CD4-positive, alpha-beta T cell treated with Interferon gamma for 1 hour (primary cell): ENCODE data around the gene PTPN1.
"Not testable (repeated sequence)": the region's sequence is repeated elsewhere in the genome, so short reads cannot be mapped to it uniquely, and the experiment has no call there.

Experiments used
- DNase-seq: peaks from one replicate; pipeline ENCODE4 v3.0.0-alpha.2; 2020

Gene PTPN1

DNA sequence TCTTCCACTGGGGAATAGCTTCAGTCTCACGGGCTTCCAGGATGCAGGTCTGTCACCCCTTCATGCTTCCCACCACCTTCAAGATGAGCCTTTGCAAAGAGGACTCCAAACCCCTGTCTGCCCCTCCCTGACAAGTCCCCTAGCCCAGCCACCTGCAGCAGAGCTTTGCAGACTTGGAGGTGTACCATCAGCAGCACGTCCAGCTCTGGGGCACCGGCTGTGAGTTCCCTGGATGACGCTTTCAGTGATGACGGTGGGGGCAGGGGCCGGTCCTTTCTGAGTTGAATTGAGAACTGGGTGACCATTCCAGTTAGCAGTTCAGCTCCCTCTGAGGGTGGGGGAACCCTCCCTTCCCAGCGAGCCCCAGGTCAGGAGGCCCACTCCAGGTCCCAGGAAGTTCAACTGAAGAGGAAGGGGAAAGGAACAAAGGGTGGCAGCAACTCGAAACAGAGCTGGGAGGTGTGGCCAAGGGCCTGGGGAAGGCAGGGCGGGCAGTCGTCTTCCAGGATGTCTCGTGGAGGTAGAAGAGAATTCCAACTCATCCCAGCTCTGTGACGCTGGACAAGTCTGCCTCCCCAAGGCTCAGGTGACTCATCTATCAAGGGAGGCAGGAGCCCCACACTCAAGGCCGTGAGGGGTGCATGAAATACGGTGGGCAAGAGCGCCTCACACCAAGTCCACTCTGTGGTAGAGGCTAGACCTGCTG is 86.0 kb downstream of the PTPN1 start:
- no peak for DNase-seq

DNA sequence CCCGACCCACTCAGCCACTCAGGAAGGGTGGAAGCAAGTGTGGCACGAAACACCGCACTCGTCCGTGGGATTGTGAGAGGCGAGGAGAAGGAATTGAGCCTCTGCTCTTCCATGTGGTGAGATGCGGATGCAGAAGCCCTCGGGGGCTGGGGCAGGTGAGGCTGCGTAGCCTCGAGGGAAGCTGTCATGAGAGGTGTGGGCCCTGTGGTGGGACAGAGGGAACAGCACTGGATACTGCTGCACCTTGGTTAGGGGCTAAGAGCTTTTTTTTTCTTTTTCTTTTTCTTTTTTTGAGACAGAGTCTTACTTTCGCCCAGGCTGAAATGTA is 86.5 kb downstream of the PTPN1 start:
- no peak for DNase-seq

DNA sequence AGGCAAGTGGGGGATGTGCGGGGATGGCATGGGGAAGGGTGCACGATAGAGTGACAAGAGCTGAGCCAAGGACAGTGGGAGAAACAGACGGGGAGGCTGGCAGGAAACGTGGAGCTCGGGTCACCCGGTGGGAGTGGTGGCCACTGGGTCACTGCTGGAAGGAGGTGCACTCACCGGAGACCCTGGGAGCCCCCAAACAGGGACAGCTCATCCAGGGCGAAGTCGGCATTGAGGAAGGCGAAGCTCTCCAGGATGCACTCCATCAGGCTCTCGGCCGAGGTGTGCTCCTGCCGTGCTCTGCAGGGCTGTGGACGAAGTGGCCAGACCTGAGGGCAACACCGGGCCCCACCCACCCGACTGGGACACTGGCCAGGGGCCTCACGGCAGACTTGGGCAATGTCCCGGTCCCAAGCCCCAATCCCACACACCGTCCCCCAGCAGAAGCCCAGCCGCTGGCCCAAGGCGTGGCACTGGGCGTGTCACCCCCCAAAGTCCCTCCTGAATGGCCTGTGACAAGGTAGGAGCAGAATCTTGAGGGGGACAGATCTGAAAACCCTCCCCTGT is 87.3 kb downstream of the PTPN1 start:
- no peak for DNase-seq

DNA sequence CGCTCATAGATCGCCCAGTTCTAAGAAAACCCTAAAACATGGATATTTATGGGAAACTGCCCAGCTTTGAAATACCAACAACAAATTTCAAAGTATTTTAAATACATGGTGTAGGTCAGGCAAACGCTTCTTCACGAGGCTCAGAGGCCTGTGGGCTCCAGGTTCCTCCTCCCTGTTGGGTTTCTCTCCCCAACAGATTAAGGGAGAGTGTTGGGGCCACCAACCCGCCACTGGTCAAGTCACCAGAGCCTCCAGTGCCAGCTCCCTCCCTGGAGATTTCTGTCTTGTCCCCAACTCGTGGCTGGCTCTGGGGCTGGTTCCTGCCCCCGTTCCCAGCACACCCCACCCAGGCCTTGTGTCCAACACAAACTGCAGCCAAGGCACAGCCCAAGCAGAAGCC is 87.9 kb downstream of the PTPN1 start:
- DNase-seq: no peak

DNA sequence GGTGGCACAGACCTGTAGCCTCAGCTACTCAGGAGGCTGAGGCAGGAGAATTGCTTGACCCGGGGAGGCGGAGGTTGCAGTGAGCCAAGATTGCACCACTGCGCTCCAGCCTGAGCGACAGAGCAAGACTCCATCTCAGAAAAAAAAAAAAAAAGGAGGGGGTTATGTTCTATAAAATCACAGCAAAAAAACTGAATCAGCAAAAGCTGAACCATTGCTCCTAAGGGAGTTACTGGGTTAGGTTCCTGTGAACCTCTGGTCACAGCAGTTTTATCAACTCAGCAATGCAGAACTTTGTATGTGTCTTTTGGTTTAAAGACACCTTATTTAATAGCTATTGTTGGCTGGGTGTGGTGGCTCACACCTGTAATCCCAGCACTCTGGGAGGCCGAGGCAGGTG is 88.6 kb downstream of the PTPN1 start:
- not testable (repeated sequence) for DNase-seq

DNA sequence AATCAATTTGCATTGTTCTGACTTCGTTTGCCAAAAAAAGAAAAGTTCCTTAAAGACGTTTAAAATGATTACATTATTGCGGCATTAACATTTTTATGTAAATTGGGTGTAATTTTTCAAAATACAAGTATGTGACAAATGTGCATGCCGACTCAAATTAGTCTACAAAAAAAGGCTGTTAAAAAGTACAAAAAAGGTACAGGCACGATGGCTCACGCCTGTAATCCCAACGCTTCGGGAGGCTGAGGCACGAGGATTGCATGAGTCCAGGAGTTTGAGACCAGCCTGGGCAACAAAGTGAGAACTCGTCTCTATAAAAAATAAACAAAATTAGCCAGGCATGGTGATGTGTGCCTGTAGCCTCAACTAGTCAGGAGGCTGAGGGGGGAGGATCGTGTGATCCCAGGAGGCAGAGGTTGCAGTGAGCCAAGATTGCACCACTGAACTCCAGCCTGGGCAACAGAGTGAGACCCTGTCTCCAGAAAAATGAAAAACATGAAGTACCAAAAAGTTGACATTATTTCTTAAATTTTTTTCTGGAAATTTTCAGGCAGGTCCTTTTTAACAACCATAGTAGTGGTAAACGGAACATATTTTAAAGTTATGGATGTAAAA is 90.2 kb downstream of the PTPN1 start:
- no peak for DNase-seq

DNA sequence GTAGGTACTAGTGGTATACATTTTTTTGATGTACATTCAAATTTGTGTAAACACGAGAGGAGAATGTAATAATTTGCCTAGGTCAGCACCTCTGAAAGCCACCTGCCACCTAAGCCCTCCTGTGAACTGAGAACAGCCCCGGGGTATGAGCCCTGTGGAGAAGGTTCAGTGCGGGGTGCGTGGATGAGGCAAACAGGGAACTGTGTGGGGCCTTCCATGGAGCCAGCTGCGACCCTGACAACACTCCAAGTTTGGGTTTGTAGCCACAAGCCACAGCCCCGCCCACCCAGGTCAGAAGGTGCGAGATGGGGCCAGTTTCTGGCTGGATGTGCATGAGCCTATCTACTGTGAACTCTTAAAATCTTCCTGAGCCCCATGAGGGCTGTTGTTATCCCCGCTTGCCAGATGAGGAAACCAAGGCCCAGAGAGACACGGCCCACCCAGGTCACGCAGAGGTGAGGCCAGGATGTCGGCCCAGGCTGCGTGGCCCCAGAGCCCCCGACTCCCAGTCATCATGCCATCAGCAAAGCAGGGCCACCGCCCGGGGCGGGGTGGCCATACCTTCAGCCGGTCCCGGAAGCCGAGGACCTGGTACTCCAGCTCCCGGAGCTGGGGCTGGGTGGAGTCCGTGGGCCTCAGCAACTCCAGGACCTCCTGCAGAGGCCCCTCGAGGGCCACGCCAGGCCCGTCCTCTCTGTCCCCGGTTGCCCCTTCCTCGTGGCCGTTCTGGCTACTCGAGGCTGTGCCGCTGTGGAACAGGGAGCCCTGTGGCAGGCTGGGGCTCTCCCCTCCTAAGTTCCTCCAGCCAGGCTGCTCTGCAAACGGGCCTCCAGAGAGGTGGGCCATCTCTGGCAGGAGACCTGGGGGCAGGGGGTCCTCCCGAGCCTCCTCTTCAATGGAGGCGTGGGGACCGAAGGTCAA is 91.6 kb downstream of the PTPN1 start:
- DNase-seq: no peak

DNA sequence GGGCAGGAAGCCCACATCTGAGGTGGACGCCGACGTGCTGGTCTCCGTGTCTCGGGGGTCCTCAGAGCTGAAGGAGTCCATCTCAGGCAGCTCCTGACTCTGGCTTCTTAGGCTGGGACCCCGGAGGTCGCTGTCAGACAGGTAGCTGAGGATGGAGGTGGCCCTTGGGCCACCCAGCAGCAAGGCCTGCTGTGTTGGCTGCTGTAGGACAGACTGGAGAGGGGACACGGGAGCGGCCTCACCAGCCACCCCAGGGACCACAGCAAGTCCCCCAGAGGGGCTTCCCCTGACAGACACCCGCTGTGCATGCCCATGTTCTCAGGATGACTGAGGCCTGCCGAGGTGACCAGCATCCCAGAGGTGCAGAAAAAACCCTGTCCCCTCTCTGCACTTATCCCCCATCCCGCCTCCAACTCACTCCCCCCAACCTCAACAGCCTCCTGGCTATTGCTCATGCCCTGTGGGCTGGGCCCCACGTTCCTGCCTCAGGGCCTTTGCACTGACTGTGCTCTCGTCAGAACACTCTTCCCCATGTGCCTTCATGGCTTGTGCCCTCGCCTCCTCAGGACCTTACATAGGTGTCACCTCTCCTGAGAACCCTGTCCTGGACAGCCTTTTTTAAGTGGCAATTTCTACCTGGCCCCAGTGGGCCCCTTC is 92.4 kb downstream of the PTPN1 start:
- no peak for DNase-seq

DNA sequence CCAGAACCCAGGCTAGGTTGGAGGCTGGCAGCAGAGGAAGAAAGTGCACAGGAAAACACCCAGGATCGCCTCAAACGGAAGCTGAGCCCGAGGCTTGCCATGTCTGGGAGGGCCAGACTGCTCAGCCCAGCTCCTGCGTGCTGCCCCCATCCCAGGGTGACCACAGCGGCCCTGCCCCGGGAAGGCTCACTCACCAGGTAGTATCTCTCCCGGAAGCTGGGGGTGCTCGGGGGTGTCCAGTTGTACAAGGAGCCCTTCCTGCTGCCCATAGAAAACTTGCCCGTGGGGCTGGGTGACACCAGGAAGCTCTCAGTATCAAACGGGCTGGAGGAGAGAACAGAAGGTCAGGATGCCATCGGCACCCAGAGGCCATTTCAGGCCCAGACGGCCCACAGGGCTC is 94.3 kb downstream of the PTPN1 start:
- DNase-seq: no peak

DNA sequence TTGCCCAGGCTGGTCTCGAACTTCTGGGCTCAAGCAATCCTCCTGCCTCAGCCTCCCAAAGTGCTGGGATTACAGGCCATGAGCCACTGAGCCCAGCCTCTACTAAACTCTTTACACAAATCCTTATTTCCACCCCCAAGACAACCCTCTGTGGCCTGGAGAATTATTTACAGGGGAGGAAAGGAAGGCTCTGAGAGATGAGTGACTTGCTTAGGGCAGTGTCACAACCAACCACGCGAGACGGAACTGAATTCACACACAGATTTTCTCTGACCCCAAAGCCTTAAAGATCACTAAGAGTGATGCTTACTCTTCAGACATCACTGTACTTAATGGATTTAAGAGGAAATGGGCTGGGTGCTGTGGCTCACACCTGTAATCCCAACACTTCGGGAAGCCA is 95.0 kb downstream of the PTPN1 start:
- no peak for DNase-seq

DNA sequence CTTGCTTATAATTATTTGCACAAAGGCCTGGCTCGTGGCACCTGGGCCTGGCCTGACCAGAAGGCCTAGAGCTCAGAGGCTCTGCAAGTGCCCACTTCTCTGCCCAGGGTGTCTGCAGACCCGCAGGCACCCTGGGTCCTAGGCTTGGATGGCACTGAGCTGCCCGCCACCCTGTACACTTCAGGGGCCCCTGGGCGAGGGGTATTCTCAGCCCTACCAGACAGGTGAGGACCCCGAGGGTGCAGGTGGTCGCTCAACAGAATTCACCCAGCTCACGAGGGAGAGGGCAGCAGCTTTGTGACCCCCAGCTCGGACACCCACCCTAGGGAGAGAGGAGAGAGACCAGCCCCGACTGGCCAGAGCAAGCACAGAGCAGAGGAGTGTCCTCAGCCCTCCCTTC is 97.3 kb downstream of the PTPN1 start:
- no peak for DNase-seq

DNA sequence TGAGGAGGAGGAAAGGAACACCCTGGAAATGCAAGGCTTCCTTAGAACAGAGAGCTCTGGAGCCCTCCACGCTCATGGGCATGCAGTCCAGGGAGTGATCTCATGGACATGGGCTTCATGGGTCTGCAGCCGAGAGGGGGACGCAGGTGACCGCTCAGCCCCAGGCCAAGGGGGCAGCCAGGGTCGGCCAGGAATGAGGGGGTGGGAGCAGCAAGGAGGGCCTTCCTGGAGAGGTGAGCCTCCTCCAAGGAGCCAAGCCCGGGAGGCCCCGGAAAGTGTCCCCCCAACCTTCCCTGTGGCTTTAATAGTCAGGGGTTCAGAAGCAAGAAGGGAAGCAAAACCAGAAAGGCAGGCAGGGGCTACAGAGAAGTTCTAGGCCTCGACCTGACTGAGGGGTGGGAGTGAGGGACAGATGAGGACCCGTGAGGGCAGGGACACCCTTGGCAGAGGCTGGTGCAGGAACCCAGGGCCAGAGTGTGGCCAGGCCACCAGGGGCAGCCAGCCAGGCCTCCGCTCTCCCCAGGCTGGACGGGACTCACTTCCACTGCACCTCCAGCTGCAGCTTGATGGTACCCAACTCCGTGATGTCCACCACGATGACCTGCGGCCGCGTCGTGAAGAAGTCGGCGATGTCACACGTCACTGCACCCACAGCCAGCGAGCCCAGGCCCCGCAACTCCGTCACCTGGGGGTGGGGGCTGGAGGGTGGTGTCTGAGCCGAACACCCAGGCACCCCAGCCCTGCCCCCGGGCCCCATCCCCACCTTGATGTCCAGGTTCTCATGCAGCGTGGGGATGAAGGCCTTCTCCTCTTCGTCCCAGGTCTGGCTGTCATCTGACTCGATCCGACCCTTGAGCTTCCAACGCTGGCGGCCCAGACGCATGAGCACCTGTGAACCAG is 97.9 kb downstream of the PTPN1 start:
- no peak for DNase-seq

DNA sequence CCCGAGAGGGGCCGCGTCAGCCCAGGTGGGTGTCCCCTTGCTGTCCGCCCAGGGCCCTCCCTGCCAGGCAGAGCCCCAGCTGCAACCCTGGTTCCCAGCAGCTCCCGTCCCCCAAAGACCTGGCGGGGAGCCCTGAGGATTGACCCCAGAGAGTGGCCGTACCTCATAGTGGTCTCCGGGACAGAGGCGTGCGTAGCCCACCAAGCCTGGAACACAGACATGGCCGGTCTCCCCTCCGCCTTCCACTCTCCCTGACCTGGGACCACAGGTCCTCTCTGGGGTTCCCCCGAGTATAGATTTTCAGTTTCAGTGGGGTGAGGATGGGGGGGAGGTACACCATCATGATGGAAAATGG is 98.5 kb downstream of the PTPN1 start:
- no peak for DNase-seq

DNA sequence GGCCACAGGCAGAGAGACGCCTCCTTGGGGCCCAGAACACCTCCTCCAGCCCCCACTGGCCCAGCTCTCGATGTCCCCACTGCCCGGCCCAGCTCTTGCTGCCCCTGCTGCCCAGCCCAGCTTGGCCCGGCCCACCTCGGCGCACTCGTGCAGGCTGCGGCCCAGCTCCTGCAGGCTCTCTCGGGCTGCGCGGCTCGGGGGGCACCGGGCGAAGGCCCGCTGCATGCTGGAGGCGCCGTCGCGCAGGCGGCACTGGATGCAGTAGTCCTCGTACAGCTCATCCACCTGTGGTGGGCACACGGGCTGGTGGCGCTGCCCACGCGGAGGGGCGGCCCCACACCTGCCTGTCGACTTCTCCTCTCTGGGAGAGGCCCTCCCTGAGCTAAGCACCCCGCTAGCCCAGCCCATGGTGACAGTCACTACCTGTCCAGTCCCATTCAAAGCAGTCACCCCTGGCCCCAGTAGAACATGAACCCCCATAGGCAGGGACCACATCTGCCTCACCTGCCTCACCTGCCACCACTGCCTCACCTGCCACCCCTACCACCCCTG is 99.3 kb downstream of the PTPN1 start:
- no peak for DNase-seq

DNA sequence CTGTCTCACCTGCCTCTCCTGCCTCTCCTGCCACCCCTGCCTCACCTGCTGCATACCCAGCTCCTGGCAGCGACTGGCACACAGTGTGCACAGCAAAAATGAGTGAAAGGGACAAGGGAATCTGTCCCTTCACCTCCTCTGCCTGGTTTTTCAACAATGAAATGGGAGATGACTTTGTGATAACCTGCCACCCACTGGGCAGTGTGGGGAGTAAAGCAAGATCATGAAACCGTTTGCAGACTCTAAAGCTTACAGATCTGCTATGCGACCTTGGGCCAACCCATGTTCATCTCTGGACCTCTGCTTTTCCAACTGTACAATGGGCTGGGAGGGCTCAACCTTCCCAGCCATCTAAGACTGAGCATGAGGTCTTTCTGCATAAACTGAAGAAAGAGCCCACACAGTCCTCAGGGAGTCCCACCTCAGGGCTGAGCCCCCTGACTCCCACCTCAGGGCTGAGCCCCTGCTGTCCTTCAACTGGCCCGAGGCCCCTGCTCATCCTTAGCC is 100.1 kb downstream of the PTPN1 start:
- no peak for DNase-seq

DNA sequence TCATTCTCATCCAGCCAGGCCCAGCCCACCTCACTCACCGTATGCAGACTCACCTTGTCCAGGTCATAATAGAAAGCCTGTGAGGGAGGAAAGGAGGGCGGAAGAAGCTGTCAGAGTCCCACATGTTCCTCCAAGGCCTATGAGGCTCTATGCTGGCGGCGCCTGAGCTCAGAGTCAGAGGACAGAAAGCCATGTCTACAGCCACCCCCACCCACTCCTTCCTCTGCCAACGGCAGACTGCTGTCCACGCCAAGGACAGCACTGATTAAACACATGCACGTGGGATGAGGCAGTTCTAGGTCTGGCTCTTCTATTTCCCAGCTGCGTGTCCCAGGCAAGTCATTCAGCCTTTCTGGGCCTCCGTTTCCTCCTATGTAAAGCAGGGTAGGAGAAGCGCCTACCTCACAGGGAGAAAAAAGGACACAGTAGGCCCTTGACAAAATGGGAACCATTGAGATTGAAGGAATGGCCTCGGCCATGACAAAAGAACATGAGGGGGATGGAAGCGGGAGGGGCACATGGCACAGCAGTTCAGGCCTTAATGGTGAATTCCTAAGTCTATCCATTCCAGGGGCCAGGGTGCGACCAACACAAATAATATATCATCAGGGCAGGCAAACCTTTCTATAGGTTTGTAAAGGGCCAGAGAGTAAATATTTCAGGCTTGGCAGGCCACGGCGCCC is 101.1 kb downstream of the PTPN1 start:
- DNase-seq: no peak

DNA sequence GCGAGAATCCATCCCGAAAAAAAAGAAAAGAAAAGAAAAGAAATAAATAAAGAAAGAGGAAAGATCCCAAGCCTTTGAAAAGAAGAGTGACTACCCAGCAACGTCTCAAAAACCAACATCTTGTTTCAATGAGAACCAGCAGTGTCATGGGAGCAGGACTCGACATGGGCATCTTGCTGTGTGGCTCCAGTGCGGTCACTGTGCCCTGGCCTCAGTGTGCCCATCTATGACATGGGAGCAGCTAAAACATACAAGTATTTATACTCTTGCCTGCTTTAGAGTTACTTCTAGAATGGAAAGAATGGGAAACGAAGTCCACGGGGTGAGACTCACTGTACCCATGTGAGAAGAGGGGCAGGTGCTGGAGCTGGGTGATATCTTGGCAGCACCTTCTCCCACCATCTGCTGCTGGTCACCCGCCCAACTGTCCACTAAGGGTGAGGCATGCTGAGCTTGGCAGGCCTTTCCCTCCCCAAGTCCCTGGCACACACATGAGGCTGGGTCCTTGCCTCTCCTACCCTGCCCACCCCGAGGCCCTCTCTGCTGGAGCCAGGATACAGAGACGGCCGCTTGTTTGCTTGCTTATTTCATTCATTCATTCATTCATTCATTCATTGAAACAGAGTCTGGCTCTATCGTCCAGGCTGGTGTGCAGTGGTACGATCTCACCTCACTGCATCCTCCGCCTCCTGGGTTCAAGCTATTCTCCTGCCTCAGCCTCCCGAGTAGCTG is 103.4 kb downstream of the PTPN1 start:
- no peak for DNase-seq

DNA sequence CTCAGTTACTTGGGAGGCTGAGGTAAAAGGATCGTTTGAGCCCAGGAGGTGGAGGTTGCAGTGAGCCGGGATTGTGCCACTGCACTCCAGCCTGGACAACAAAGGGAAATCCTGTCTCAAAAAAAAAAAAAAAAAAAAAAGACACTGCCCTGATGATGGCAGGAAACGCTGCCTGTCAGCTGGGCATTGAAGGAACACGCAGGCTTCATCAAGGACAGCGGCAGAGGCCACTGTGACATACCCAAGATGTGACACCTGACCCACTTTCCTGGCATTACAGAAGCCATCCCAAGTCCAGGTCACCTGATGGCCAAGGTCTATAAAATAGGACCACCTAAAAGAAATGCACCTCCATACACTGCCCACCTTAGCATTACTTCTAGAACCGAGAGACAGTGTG is 105.2 kb downstream of the PTPN1 start:
- DNase-seq: no peak

DNA sequence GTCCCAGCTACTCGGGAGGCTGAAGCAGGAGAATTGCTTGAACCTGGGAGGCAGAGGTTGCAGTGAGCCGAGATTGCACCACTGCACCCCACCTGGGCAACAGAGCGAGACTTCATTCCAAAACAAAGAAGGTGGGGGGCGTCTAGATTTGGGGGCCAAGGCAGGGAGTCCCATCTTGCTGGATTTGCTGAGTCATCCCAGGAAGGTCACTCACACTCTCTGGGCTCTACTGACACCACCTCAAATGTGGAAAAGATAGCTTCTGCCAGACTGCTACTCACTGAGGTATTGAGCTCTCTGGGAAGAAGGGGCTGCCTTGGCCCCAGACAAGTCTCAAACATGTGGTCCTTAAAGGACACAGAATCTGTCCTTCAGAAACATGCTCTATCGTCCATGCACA is 106.8 kb downstream of the PTPN1 start:
- no peak for DNase-seq

DNA sequence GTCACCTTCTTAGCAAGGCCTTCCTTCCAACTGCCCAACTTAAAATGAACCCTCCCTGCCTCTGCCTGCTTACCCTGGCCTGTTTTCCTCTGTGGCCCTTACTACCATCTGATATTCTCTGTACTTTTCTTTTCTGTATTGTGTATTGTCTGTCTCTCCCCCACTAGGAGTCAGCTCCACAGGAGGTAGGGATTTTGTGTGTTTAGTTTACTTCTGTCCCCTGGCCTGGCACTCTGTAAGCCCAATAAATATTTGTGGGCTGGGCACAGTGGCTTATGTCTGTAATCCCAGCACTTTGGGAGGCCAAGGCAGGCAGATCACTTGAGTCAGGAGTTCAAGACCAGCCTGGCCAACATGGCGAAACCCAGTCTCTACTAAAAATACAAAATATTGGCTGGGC is 108.4 kb downstream of the PTPN1 start:
- DNase-seq: no peak
